HCT116 (cell line): ENCODE data around the gene MYH6.

Source experiments
- CEBPB ChIP-seq: IDR thresholded peaks from 2 replicates; pipeline ENCODE4 v1.6.1; 2012; ENCODE audit warnings: low read depth
- EZH2phosphoT487 ChIP-seq: fragments of 200-600 bp; IDR thresholded peaks from 2 replicates; pipeline ENCODE4 v1.6.1; 2018; ENCODE audit warnings: antibody characterized with exemption, borderline replicate concordance
- POLR2A ChIP-seq: IDR thresholded peaks from 2 replicates; pipeline ENCODE4 v1.7.0; 2011; ENCODE audit warnings: borderline replicate concordance; ENCODE audit not compliant: insufficient read depth, insufficient read length; ENCODE audit errors: extremely low read depth
- POLR2AphosphoS5 ChIP-seq: IDR thresholded peaks from 2 replicates; pipeline ENCODE4 v1.6.1; 2011; ENCODE audit warnings: mild to moderate bottlenecking, low read depth, low read length, moderate library complexity
- SP1 ChIP-seq: IDR thresholded peaks from 2 replicates; pipeline ENCODE4 v1.6.1; 2012; ENCODE audit warnings: low read depth
- SRF ChIP-seq: IDR thresholded peaks from 2 replicates; pipeline ENCODE4 v1.6.1; 2012; ENCODE audit warnings: low read depth
- YY1 ChIP-seq: IDR thresholded peaks from 2 replicates; pipeline ENCODE4 v1.6.1; 2011; ENCODE audit warnings: low read length, low read depth, moderate library complexity, mild to moderate bottlenecking; ENCODE audit not compliant: insufficient replicate concordance; ENCODE audit errors: extremely low read depth
- ZNF274 ChIP-seq: fragments of 200-500 bp; sonication (Bioruptor generic); IDR thresholded peaks from 2 replicates; pipeline ENCODE4 v1.6.1; 2014; ENCODE audit warnings: mild to moderate bottlenecking, low read depth, low read length, inconsistent platforms
- TF ChIP-seq, protein P1 (sequence below), 3 experiments: fragments of 200-600 bp in 1 of 3; sonication (generic) in 1 of 3; IDR thresholded peaks in 2 of 3; conservative IDR thresholded peaks in 1 of 3; 2 replicates each; pipeline ENCODE4 v1.5.1; 2012 to 2017; ENCODE audit warnings: low read depth in 2 of 3, low read length in 2 of 3, antibody characterized with exemption in 1 of 3, borderline replicate concordance in 1 of 3, control low read depth in 1 of 3, mild to moderate bottlenecking in 1 of 3, mixed read lengths in 1 of 3, mixed run types in 1 of 3, moderate library complexity in 1 of 3; ENCODE audit not compliant: insufficient read depth in 1 of 3
- TF ChIP-seq, protein P2 (sequence below): IDR thresholded peaks from 2 replicates; pipeline ENCODE4 v1.6.1; 2012

DNA sequence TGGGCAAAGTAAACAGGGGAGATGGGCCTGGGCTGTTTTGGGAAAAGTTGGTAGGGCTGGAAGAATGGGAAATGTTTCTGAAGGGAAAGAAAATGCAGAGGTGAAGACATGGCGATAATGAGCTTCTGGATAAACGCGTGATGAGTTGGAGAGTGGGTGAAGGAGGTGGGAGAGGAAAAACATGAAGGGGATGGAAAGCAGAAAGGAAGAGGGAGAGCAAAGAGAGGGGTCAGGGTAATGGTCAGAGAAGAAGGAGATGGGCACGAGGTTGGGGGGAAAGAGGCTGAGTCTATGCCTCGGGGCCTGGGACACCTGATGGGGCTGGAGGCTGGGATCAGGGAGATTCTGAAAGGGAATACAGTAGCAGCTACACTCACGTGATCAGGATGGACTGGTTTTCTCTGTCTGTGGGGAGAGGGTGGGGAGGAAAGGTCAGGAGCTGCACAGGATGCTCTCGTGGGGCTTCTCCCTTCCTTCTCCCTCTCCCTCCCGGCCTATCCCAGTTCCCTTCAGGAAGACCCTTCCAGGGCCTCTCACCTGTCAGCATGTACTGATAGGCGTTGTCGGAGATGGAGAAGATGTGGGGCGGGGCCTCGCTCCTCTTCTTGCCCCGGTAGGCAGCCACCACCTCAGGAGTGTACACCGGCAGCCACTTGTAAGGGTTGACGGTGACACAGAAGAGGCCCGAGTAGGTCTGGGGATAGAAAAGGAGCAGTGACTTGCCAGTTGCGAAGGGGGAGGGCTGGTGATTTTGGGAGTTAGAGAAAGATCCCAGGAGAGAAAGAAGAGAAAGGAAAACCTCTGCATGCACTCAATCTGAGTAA lies 24.2 kb upstream of the MYH6 start:
- TF ChIP-seq, protein P1, sequence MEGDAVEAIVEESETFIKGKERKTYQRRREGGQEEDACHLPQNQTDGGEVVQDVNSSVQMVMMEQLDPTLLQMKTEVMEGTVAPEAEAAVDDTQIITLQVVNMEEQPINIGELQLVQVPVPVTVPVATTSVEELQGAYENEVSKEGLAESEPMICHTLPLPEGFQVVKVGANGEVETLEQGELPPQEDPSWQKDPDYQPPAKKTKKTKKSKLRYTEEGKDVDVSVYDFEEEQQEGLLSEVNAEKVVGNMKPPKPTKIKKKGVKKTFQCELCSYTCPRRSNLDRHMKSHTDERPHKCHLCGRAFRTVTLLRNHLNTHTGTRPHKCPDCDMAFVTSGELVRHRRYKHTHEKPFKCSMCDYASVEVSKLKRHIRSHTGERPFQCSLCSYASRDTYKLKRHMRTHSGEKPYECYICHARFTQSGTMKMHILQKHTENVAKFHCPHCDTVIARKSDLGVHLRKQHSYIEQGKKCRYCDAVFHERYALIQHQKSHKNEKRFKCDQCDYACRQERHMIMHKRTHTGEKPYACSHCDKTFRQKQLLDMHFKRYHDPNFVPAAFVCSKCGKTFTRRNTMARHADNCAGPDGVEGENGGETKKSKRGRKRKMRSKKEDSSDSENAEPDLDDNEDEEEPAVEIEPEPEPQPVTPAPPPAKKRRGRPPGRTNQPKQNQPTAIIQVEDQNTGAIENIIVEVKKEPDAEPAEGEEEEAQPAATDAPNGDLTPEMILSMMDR (IDR thresholded peaks at IDR 0.05 in 2 of 3, conservative IDR thresholded peaks at IDR 0.05 in 1 of 3; ENCODE audit: borderline replicate concordance in 1 of 3, insufficient read depth in 1 of 3, low read depth in 2 of 3, low read length in 2 of 3): no peak
- no peak for TF ChIP-seq CEBPB
- no peak for TF ChIP-seq SRF
- no peak for TF ChIP-seq EZH2phosphoT487
- TF ChIP-seq, protein P2, sequence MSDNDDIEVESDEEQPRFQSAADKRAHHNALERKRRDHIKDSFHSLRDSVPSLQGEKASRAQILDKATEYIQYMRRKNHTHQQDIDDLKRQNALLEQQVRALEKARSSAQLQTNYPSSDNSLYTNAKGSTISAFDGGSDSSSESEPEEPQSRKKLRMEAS: no peak
- no peak for TF ChIP-seq POLR2AphosphoS5
- no peak for TF ChIP-seq YY1
- TF ChIP-seq ZNF274: no peak
- no peak for TF ChIP-seq POLR2A
- no peak for TF ChIP-seq SP1
